H9 (cell line): ENCODE results near the gene CDCP1. TPM values are rescaled to one million over a fixed set of nuclear protein-coding genes. Genes with fewer than 3 reads are reported as not detected.

Source experiments
- DNase-seq: peaks from one replicate; pipeline ENCODE4 v3.0.0-alpha.2; 2017
- H2AFZ ChIP-seq: one replicate; pipeline ENCODE4 v1.6.1; 2013; ENCODE audit warnings: mild to moderate bottlenecking, low read length, control low read depth, moderate library complexity
- H2AK5ac ChIP-seq: 2 replicates; pipeline ENCODE4 v1.6.1; 2013; ENCODE audit warnings: low read length, control low read depth, mixed read lengths; ENCODE audit not compliant: insufficient read length
- H2BK120ac ChIP-seq: one replicate; pipeline ENCODE4 v1.6.1; 2013; ENCODE audit warnings: low read depth, mild to moderate bottlenecking, low read length, control low read depth, inconsistent platforms; ENCODE audit not compliant: poor library complexity, severe bottlenecking
- H2BK12ac ChIP-seq: 2 replicates; pipeline ENCODE4 v1.6.1; 2013; ENCODE audit warnings: low read length, control low read depth, mixed read lengths, low read depth; ENCODE audit not compliant: insufficient read length
- H2BK15ac ChIP-seq: 2 replicates; pipeline ENCODE4 v1.6.1; 2013; ENCODE audit warnings: low read depth, low read length, control low read depth
- H2BK20ac ChIP-seq: one replicate; pipeline ENCODE4 v1.6.1; 2013; ENCODE audit warnings: low read depth, mild to moderate bottlenecking, low read length, control low read depth, inconsistent platforms; ENCODE audit not compliant: poor library complexity, severe bottlenecking
- H2BK5ac ChIP-seq: 2 replicates; pipeline ENCODE4 v1.6.1; 2013; ENCODE audit warnings: low read length, control low read depth, mixed read lengths; ENCODE audit not compliant: insufficient read length
- H3K14ac ChIP-seq: 2 replicates; pipeline ENCODE4 v1.6.1; 2013; ENCODE audit warnings: low read length, control low read depth; ENCODE audit not compliant: insufficient read depth
- H3K18ac ChIP-seq: 2 replicates; pipeline ENCODE4 v1.6.1; 2013; ENCODE audit warnings: low read depth, mild to moderate bottlenecking, mixed read lengths, low read length, control low read depth; ENCODE audit not compliant: insufficient read length
- H3K23ac ChIP-seq: 2 replicates; pipeline ENCODE4 v1.6.1; 2013; ENCODE audit warnings: low read length, control low read depth, mixed read lengths, low read depth; ENCODE audit not compliant: insufficient read length
- H3K23me2 ChIP-seq: 2 replicates; pipeline ENCODE4 v1.6.1; 2013; ENCODE audit warnings: low read depth, mild to moderate bottlenecking, mixed read lengths, low read length, control low read depth; ENCODE audit not compliant: insufficient read length, poor library complexity, severe bottlenecking
- H3K27ac ChIP-seq: 2 replicates; pipeline ENCODE4 v1.5.1; 2013; ENCODE audit warnings: low read length, control low read depth, mixed read lengths, low read depth; ENCODE audit not compliant: insufficient read length
- H3K27me3 ChIP-seq: 2 replicates; pipeline ENCODE4 v1.6.1; 2013; ENCODE audit warnings: low read length, control low read depth, inconsistent platforms; ENCODE audit not compliant: insufficient read depth
- H3K4ac ChIP-seq: 2 replicates; pipeline ENCODE4 v1.6.1; 2013; ENCODE audit warnings: low read depth, mild to moderate bottlenecking, control low read depth, inconsistent platforms, low read length, moderate library complexity
- H3K4me1 ChIP-seq: 2 replicates; pipeline ENCODE4 v1.6.1; 2013; ENCODE audit warnings: low read length, control low read depth, inconsistent platforms; ENCODE audit not compliant: insufficient read depth
- H3K4me2 ChIP-seq: 2 replicates; pipeline ENCODE4 v1.6.1; 2013; ENCODE audit warnings: low read length, control low read depth, mixed read lengths; ENCODE audit not compliant: insufficient read length, insufficient read depth
- H3K56ac ChIP-seq: 2 replicates; pipeline ENCODE4 v1.6.1; 2013; ENCODE audit warnings: low read depth, mild to moderate bottlenecking, mixed read lengths, low read length, control low read depth; ENCODE audit not compliant: insufficient read length
- H3K79me1 ChIP-seq: 2 replicates; pipeline ENCODE4 v1.6.1; 2013; ENCODE audit warnings: low read depth, mild to moderate bottlenecking, moderate library complexity, low read length, control low read depth, inconsistent platforms; ENCODE audit not compliant: insufficient read depth, poor library complexity, severe bottlenecking
- H3K79me2 ChIP-seq: 2 replicates; pipeline ENCODE4 v1.6.1; 2013; ENCODE audit warnings: low read length, control low read depth, inconsistent platforms; ENCODE audit not compliant: insufficient read depth
- H3K9ac ChIP-seq: 2 replicates; pipeline ENCODE4 v1.6.1; 2013; ENCODE audit warnings: low read length, control low read depth, mixed read lengths; ENCODE audit not compliant: insufficient read length; ENCODE audit errors: extremely low read depth
- H3K9me3 ChIP-seq: one replicate; pipeline ENCODE4 v1.6.1; 2013; ENCODE audit warnings: low read depth, low read length, inconsistent platforms; ENCODE audit not compliant: control insufficient read depth
- H3T11ph ChIP-seq: one replicate; pipeline ENCODE4 v1.6.1; 2013; ENCODE audit warnings: mild to moderate bottlenecking, low read length, control low read depth, inconsistent platforms
- H4K20me1 ChIP-seq: one replicate; pipeline ENCODE4 v1.6.1; 2013; ENCODE audit not compliant: control insufficient read depth, insufficient read length, insufficient read depth
- H4K5ac ChIP-seq: 2 replicates; pipeline ENCODE4 v1.6.1; 2013; ENCODE audit warnings: low read depth, mild to moderate bottlenecking, mixed read lengths, low read length, control low read depth; ENCODE audit not compliant: insufficient read length
- H4K8ac ChIP-seq: replicated peaks from 2 replicates; pipeline ENCODE4 v1.6.1; 2013; ENCODE audit warnings: low read length, control low read depth, mixed read lengths, low read depth; ENCODE audit not compliant: insufficient read length
- H4K91ac ChIP-seq: 2 replicates; pipeline ENCODE4 v1.6.1; 2013; ENCODE audit warnings: low read depth, mild to moderate bottlenecking, moderate library complexity, mixed read lengths, low read length, control low read depth; ENCODE audit not compliant: insufficient read length
- H3K27ac Mint-ChIP-seq, 3 experiments: 2 replicates in 2 of 3; 3 replicates in 1 of 3; pipeline ENCODE4 v1.8.0; 2020 to 2021; ENCODE audit warnings: mixed read lengths in 3 of 3, mild to moderate bottlenecking in 1 of 3, moderate library complexity in 1 of 3
- H3K27me3 Mint-ChIP-seq: 2 replicates; pipeline ENCODE4 v1.8.0; 2021; ENCODE audit warnings: low read depth, mild to moderate bottlenecking, moderate library complexity, mixed read lengths
- H3K36me3 Mint-ChIP-seq, 3 experiments: 2 replicates in 2 of 3; 3 replicates in 1 of 3; pipeline ENCODE4 v1.8.0; 2020 to 2021; ENCODE audit warnings: low read depth in 3 of 3, mixed read lengths in 3 of 3; ENCODE audit not compliant: insufficient read depth in 1 of 3
- H3K4me1 Mint-ChIP-seq, 2 experiments: 2 replicates each; pipeline ENCODE4 v1.8.0; 2020; ENCODE audit warnings: mixed read lengths in 2 of 2
- H3K4me3 Mint-ChIP-seq, 2 experiments: 2 replicates in 1 of 2; 3 replicates in 1 of 2; pipeline ENCODE4 v1.8.0; 2020 to 2021; ENCODE audit warnings: mild to moderate bottlenecking in 2 of 2, mixed read lengths in 2 of 2, moderate library complexity in 1 of 2
- H3K9me3 Mint-ChIP-seq, 2 experiments: 2 replicates in 1 of 2; 3 replicates in 1 of 2; pipeline ENCODE4 v1.8.0; 2020; ENCODE audit warnings: mild to moderate bottlenecking in 2 of 2, mixed read lengths in 2 of 2, moderate library complexity in 1 of 2
- CTCF ChIP-seq: fragments of 200-600 bp; sonication (generic); conservative IDR thresholded peaks from 3 replicates; pipeline ENCODE4 v1.8.0; 2021; ENCODE audit warnings: antibody characterized with exemption, mild to moderate bottlenecking
- WGBS: extraction: QIAGEN DNeasy Blood & Tissue Kit; methylation state at CpG from one replicate; pipeline ENCODE4 v1.1.7; 2013; ENCODE audit warnings: missing lambda C conversion rate, low lambda C conversion rate, mixed read lengths; ENCODE audit not compliant: insufficient read length; ENCODE audit errors: extremely low coverage; 5-methylcytosine and 5-hydroxymethylcytosine counted together
- total RNA-seq: library from RNA; stranded (reverse); gene quantifications from 2 replicates; pipeline ENCODE4 v1.2.1, GENCODE V29; 2021

Gene CDCP1
- total RNA-seq, 1 experiment from 2014 or later: 12.9 TPM

- Mint-ChIP-seq H3K36me3 (no peaks in the 10 kb centered on the region), H3K4me1 (peaks cover 10 to 17% of the 10 kb centered on the region in 2 experiments), H3K27me3 (peaks cover 90% of the 10 kb centered on the region), H3K4me3 (no peak overlapping the region), H3K9me3 (peaks cover 0 to 3% of the 10 kb centered on the region in 2 experiments; a peak in 1 of 5 replicates), H3K27ac (no peak overlapping the region)
- no peak overlapping the region for H2AFZ ChIP-seq
- no peak overlapping the region for H3K4me2 ChIP-seq
- H3K23ac ChIP-seq: no peak overlapping the region
- H3K9me3 ChIP-seq: no peaks in the 10 kb centered on the region
- no peak overlapping the region for H2BK20ac ChIP-seq
- no peak overlapping the region for H3K4ac ChIP-seq
- H3K9ac ChIP-seq: no peak overlapping the region
- H2BK5ac ChIP-seq: no peak overlapping the region
- no peak overlapping the region for H3K56ac ChIP-seq
- no peaks in the 10 kb centered on the region for H3K23me2 ChIP-seq
- no peak overlapping the region for H2BK12ac ChIP-seq
- H3K27me3 ChIP-seq: peaks cover 10% of the 10 kb centered on the region; the same call in 1 of the 2 replicates
- H3K79me2 ChIP-seq: no peaks in the 10 kb centered on the region
- no peak overlapping the region for H4K5ac ChIP-seq
- DNase-seq: no peak
- H2BK120ac ChIP-seq: no peak overlapping the region
- no peak overlapping the region for H2BK15ac ChIP-seq
- H2AK5ac ChIP-seq: no peak overlapping the region
- H3K79me1 ChIP-seq: no peaks in the 10 kb centered on the region
- H3K18ac ChIP-seq: no peak overlapping the region
- no peak overlapping the region for H3T11ph ChIP-seq
- TF ChIP-seq CTCF: no peak
- whole genome bisulfite sequencing: no CpG with 5 or more reads among the region's 6 CpGs
- no peaks in the 10 kb centered on the region for H3K4me1 ChIP-seq
- H3K27ac ChIP-seq: no peak overlapping the region
- H3K14ac ChIP-seq: no peak overlapping the region; the same call in 1 of the 2 replicates
- no peak overlapping the region for H4K8ac ChIP-seq
- H4K91ac ChIP-seq: no peak overlapping the region
- no peaks in the 10 kb centered on the region for H4K20me1 ChIP-seq
Measured at GRCh38 chr3:45051685-45052084, 94.5 kb downstream of the CDCP1 start.
